Superior temporal gyrus (tissue), 1 donor: Measurements from ENCODE around the gene CRIP3.
"Not testable (repeated sequence)": the region's sequence is repeated elsewhere in the genome, so short reads cannot be mapped to it uniquely, and the experiment has no call there.

ENCODE experiments used
- DNase-seq: peaks from one replicate; pipeline ENCODE4 v3.0.0-alpha.2; 2016; ENCODE audit errors: extremely low spot score

Gene CRIP3

GRCh38 chr6:43307451-43308100, 1.1 kb downstream of the CRIP3 start:
- no peak for DNase-seq

DNA sequence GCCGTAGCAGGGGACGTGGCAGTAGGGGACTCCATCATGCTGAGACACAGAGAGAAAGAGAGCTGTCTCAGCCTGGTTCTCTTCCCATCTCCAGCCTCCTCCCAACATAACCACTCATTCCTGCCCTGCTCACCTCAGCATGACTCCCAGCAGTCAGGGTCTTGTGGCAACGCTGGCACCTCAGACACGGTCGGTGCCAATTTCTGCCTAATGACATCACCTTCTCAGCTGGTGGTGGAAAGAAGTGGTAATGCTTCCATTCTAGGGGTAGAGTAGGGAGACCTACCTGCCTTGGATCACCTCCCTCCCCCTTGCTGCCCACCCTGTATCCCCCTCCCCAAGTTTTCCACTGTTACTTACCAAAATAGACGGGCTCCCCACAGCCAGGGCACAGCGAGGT, 2.5 kb downstream of the CRIP3 start:
- no peak for DNase-seq

DNA sequence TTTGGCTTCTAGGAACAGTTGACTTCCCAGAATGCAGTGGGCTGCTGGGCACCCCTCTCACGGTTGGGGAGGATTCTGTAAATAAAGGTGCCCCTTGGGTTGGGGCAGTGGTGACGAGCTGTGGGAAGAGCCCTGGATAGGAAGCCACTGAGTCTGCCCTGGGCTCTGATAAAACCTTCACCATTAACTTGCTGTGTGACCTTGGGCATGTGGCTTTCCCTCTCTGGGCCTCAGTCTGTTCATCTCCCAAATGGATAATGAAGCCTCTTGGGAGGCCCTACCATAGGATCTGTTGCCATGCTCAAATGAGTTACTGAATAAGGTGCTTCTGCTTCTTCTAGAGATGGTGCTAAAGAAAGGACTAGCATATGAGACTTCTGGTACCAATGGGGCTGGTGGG, 3.7 kb downstream of the CRIP3 start:
- no peak for DNase-seq

DNA sequence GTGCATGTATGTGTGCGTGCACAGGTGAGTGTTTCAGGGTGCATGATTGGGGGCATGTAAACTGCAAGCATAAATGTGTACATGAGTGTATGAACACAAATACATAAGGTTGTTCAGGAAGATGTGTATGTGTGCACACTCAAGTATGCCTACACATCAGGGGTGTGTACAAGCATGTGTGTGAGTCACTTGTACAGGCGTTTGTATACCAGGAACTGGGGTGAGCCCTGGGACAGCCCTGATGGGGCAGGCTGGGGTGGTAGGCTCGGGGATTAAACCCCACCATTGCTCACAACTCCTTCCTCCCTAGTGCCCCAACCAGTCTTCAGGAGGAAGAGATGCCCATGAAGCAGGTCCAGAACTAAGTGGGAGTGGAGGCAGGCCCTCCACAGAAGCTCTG, 4.3 kb downstream of the CRIP3 start:
- no peak for DNase-seq

GRCh38 chr6:43303751-43304331, 4.8 kb downstream of the CRIP3 start:
- DNase-seq: no peak

- DNase-seq: not testable (repeated sequence)
Observed at GRCh38 chr6:43303006-43303405, 5.6 kb downstream of the CRIP3 start.

DNA sequence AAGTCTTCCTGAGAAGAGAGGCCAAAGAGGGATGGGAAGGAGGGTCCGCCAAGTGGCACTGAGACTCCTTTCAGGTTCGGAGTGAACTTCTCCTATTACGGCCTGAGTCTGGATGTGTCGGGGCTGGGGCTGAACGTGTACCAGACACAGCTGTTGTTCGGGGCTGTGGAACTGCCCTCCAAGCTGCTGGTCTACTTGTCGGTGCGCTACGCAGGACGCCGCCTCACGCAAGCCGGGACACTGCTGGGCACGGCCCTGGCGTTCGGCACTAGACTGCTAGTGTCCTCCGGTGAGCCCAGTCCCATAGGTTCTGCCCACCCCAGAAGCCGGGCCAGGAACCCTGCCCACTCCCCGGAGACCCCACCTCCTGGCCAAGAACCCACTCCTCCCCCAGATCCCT, 6.5 kb downstream of the CRIP3 start:
- no peak for DNase-seq

DNA sequence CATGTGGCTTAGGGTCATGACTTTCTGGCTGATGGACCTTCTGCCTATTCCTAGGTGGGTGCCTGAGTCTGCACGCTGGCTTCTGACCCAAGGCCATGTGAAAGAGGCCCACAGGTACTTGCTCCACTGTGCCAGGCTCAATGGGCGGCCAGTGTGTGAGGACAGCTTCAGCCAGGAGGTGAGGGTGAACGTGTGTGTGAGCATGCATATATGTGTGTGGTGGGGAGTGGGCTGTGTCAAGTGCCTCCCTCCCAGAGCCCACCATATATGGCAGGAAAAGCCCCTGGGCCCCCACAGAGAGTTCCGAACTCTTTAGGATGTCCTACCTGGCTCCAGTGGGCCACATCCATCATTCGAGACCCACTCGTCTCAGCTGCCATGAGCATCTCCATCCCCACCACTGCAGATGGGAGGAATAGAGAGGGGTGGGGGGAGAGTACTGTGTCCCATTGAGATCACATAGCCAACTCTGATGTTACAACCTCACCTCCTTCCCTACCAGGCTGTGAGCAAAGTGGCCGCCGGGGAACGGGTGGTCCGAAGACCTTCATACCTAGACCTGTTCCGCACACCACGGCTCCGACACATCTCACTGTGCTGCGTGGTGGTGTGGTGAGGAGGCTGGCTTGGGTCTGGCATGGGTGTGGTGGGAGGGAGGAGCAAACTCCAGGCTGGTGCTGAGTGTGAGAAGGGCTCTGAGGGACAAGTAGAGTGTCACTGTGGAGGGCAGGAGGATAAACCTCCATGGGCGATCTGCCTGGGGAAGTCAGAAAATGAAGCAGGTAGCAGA, 7.3 kb downstream of the CRIP3 start:
- no peak for DNase-seq

DNA sequence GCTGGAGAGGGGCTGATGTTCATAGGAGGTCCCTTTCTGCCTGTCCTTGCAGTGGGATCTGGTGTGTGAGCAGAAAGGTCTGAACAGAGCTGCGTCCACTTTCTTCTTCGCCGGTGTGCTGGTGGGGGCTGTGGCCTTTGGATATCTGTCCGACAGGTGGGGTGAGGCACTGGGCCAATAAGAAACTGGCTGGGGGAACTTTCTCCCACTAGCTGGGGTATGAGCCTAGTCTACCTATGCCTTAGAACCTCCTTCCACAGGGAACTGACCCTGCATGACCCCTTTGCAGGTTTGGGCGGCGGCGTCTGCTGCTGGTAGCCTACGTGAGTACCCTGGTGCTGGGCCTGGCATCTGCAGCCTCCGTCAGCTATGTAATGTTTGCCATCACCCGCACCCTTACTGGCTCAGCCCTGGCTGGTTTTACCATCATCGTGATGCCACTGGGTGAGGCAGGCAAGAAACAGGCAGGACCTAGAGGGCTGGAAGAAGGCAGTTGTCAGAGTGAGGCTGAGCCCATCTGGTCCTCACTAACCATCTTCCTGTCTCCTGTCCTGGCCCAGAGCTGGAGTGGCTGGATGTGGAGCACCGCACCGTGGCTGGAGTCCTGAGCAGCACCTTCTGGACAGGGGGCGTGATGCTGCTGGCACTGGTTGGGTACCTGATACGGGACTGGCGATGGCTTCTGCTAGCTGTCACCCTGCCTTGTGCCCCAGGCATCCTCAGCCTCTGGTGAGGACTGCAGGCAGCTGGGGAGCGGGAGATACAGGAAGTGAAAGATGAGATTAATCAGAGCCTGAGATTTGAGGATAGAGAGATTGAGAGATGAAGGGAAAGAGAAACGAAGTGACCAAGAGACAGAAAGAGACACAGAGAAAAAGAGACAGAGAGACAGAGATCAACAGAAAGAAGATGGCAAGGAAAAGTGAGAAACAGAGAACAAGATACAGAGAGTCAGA, 9.0 kb downstream of the CRIP3 start:
- DNase-seq: no peak

- DNase-seq: no peak
Observed at GRCh38 chr6:43298565-43299337, 9.9 kb downstream of the CRIP3 start.

DNA sequence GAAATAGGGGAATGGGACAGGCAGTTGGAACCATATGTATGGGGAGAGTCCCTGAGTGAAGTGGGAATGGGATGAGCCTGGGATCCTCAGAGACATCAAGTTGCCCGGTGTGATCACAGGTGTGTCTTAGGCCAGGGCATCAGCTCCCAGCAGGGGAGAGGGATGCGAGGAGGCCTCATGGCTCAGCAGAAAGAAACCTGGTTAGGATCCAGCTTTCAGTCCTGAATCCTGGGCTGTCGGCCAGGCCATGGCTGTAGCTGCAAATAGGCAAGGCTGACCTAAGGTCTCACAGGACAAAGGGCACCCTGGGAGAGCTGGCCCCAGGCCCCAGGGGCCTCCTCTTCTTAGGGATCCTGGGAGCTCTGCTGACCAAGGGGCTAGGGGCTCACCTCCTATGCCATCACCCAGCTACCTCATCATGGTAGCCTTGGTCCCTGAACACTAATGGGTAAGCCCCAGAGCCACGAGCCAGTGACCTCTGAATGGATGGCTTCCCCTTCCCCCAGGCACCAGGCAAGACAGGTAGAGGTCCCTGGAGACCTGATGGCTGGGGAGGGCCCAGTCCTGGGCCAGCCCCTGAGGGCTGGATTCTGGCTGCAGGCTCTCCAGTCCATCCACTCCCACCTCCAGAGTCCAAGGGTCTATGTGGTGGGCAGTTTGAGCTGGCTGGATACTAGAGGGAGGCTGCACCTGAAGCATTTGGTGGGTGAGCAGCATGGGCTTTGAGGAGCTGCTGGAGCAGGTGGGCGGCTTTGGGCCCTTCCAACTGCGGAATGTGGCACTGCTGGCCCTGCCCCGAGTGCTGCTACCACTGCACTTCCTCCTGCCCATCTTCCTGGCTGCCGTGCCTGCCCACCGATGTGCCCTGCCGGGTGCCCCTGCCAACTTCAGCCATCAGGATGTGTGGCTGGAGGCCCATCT, 10.7 kb downstream of the CRIP3 start, which contains the start of gene SLC22A7:
SLC22A7 (plus strand) TSS at position 617 of the 921 bp plus-strand sequence; CDS start at position 716, 99 bp downstream.
- no peak for DNase-seq

- DNase-seq: no peak
Observed at GRCh38 chr6:43296780-43297497, 11.7 kb downstream of the CRIP3 start.

DNA sequence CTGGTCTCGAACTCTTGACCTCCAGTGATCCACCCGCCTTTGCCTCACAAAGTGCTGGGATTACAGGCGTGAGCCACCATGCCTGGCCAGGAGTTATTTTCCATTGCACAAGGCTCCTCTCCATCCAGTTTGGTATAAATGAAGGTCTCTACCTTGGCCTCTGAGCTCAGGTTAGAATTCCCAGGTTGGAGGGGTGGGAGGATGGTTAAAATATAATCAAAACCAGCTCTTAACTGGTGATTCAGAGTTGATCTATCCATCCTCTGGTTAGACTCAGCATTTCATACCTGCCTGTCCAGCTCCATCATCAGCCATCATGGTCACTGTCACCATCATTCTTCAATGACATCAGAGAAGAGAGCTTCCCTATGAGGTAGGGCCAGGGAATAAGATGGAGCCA, 13.2 kb downstream of the CRIP3 start:
- DNase-seq: no peak

- DNase-seq: no peak
Observed at GRCh38 chr6:43294536-43294935, 14.1 kb downstream of the CRIP3 start.

DNA sequence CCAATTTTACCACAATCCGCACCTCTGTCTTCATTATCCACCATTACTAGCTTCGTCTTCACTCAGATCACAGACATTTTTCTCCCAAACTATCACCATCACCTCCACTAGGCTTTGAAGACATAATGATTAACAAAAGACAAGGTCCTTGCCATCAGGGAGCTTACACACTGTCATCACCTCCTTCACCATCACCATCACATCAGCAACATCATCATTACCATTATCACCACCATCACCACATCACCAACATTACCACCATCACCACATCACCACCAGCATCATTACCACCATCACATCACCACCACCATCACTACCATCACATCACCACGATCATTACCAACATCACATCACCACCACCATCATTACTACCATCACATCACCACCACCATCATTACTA, 14.9 kb downstream of the CRIP3 start:
- DNase-seq: no peak

- no peak for DNase-seq
Observed at GRCh38 chr6:43292763-43293318, 15.8 kb downstream of the CRIP3 start.

DNA sequence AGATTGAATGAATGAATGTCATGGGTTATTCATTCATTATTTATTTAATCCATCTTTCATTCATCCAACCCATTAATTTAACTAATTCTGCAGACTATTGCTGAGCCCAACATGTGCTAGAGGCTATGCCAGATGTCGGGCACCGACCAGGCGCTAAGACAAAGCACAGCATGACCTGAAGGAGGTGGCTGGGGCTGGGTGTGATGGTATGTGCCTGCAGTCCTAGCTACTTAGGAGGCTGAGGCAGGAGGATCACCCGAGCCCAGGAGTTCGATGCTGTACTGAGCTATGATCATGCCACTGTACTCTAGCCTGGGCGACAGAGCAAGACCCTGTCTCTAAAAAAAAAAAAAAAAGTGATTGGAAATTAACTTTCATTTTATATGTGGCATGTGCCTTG, 16.3 kb downstream of the CRIP3 start:
- DNase-seq: no peak

GRCh38 chr6:43291708-43292107, 16.9 kb downstream of the CRIP3 start:
- DNase-seq: no peak

DNA sequence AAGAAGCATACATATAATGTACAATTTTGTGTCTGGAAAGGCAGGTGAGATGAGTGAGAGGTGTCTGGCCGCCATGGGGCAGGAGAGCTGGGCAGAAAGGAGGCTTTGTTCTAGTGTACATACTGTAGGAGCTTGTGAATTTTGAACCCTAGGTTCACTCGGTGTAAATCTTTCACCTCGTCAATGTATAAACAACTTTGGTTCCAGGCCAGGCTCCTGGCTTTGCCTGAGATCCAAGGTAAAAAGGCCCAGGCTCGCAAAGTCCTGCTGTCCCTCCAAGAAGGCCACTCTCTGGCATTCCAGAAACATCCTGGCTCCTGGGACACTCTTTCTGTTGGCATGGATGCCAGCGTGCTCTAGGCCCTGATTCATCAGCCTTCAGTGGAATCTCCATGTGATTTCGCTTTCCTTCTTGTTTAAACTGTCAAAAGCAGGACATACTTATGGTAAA, 17.7 kb downstream of the CRIP3 start:
- no peak for DNase-seq
